Colonic mucosa (tissue), 4 donors: ENCODE data around the gene CNTN4. TPM values are rescaled to one million over a fixed set of nuclear protein-coding genes. Genes with fewer than 3 reads are reported as not detected.

Experiments
- DNase-seq: peaks from one replicate; pipeline ENCODE4 v3.0.0-alpha.2; 2020
- H3K27ac ChIP-seq: fragments of 200-600 bp; one replicate; pipeline ENCODE4 v1.8.0; 2021
- H3K27me3 ChIP-seq: fragments of 200-600 bp; one replicate; pipeline ENCODE4 v1.8.0; 2021
- H3K36me3 ChIP-seq: fragments of 200-600 bp; one replicate; pipeline ENCODE4 v1.8.0; 2021
- H3K4me1 ChIP-seq: fragments of 200-600 bp; one replicate; pipeline ENCODE4 v1.8.0; 2021; ENCODE audit warnings: mild to moderate bottlenecking
- H3K4me3 ChIP-seq: fragments of 200-600 bp; one replicate; pipeline ENCODE4 v1.8.0; 2021
- H3K9ac ChIP-seq, 2 donors: one replicate each; pipeline ENCODE4 v1.7.0; 2013; ENCODE audit warnings: control low read depth in 2 of 2, low read depth in 2 of 2, low read length in 2 of 2
- H3K9me3 ChIP-seq: fragments of 200-600 bp; one replicate; pipeline ENCODE4 v1.8.0; 2021
- CTCF ChIP-seq: fragments of 200-600 bp; IDR thresholded peaks from one replicate; pipeline ENCODE4 v1.8.0; 2022; ENCODE audit warnings: antibody characterized with exemption, mild to moderate bottlenecking
- intact Hi-C: fragments of 100-400 bp; cut with DNase I; formaldehyde crosslinking; loops from one replicate; pipeline ENCODE4 v1.14.1; 2022
- total RNA-seq, 2 donors: library from RNA; stranded (reverse); fragmentation: NEBNext Ultra II Directional in 1 of 2; extraction: Animal tissue kit (Norgen Biotek cat#: 25700) in 1 of 2; gene quantifications; one replicate each; pipeline ENCODE4 v1.2.1, GENCODE V29; 2021
- donor health status: healthy.
- donor health status: DM: no; HTN: no; CAD: no.
- donor health status: DM: no; HTN: no; CAD: no.

Gene CNTN4
- total RNA-seq, 2 donors from 2014 or later = 8.2 to 19.1 TPM

GRCh38 chr3:2838546-2839157 lies 740.0 kb downstream of the CNTN4 start:
- no peaks in the 10 kb centered on the region for H3K36me3 ChIP-seq
- no peak overlapping the region for H3K9ac ChIP-seq
- no peak overlapping the region for H3K4me3 ChIP-seq
- no peak for DNase-seq
- no peak overlapping the region for H3K27ac ChIP-seq
- intact Hi-C loops = no loop called here
- no peaks in the 10 kb centered on the region for H3K9me3 ChIP-seq
- no peak for TF ChIP-seq CTCF
- no peaks in the 10 kb centered on the region for H3K27me3 ChIP-seq
- no peaks in the 10 kb centered on the region for H3K4me1 ChIP-seq

GRCh38 chr3:2839876-2840275 lies 741.2 kb downstream of the CNTN4 start:
- Histone ChIP-seq H3K4me1 (no peaks in the 10 kb centered on the region), H3K36me3 (no peaks in the 10 kb centered on the region), H3K27ac (no peak overlapping the region), H3K27me3 (no peaks in the 10 kb centered on the region), H3K9me3 (no peaks in the 10 kb centered on the region), H3K4me3 (no peak overlapping the region), H3K9ac (no peak overlapping the region)
- no peak for DNase-seq
- no peak for TF ChIP-seq CTCF
- intact Hi-C loops = no loop called here

- Histone ChIP-seq H3K27ac (no peak overlapping the region), H3K4me1 (no peaks in the 10 kb centered on the region), H3K4me3 (no peak overlapping the region), H3K9me3 (no peaks in the 10 kb centered on the region), H3K9ac (no peak overlapping the region), H3K27me3 (no peaks in the 10 kb centered on the region), H3K36me3 (no peaks in the 10 kb centered on the region)
- intact Hi-C loops = no loop called here
- no peak for TF ChIP-seq CTCF
- DNase-seq = no peak
Measured at GRCh38 chr3:2847062-2847841, 748.6 kb downstream of the CNTN4 start.

- no peak overlapping the region for H3K4me3 ChIP-seq
- no peak overlapping the region for H3K9ac ChIP-seq
- DNase-seq = no peak
- no peaks in the 10 kb centered on the region for H3K27me3 ChIP-seq
- no peaks in the 10 kb centered on the region for H3K9me3 ChIP-seq
- intact Hi-C loops = no loop called here
- no peak for TF ChIP-seq CTCF
- H3K36me3 ChIP-seq = no peaks in the 10 kb centered on the region
- no peaks in the 10 kb centered on the region for H3K4me1 ChIP-seq
- H3K27ac ChIP-seq = no peak overlapping the region
Measured at GRCh38 chr3:2849092-2849491, 750.4 kb downstream of the CNTN4 start.

GRCh38 chr3:2850701-2851100 lies 752.0 kb downstream of the CNTN4 start:
- H3K9me3 ChIP-seq = no peaks in the 10 kb centered on the region
- intact Hi-C loops = no loop called here
- H3K4me1 ChIP-seq = no peaks in the 10 kb centered on the region
- no peak overlapping the region for H3K4me3 ChIP-seq
- DNase-seq = no peak
- H3K27me3 ChIP-seq = no peaks in the 10 kb centered on the region
- H3K27ac ChIP-seq = no peak overlapping the region
- no peaks in the 10 kb centered on the region for H3K36me3 ChIP-seq
- H3K9ac ChIP-seq = no peak overlapping the region
- TF ChIP-seq CTCF = no peak
